Activated CD8-positive, alpha-beta memory T cell treated with anti-CD3 and anti-CD28 coated beads, Interleukin-2, amount 50 U/mL, for 24 hours (primary cell): ENCODE data around the gene NDUFAF4.
"Not testable (repeated sequence)": the region's sequence is repeated elsewhere in the genome, so short reads cannot be mapped to it uniquely, and the experiment has no call there.

Source experiments
- DNase-seq: peaks from one replicate; pipeline ENCODE4 v3.0.0-alpha.2; 2020; ENCODE audit errors: extremely low read depth

The NDUFAF4 gene

GRCh38 chr6:96899019-96899418 lies 1.3 kb upstream of the NDUFAF4 start:
- no peak for DNase-seq

DNA sequence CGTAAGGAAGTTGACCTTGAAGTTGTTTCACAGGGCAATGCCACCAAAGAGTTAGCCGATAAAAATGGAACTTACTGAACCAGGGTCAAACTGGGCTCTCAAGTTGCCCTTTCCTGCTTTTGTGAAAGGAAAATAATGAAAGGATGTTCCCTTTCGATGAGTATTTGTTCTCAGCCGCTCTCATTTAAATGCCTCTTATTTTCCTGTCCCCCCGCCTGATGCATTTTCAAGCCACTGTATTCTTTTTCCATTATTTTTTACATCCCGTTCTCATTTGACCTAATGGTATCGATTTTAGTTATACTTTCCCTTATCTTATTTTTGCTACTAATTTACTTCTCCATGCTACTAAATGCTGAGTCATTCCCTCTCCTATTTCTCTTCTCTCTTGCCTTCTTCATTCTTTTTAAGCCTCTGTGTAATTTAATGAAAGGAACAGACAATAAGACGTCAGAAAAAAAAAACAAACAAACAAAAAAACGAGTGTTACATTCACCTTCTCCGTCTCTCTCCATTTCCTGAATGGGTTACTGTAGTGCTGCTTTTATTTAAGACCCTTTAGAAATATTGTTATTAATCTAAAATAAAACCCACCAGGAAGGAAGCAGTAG lies 655 bp upstream of the NDUFAF4 start:
- no peak for DNase-seq

GRCh38 chr6:96889146-96889545 lies 8.5 kb downstream of the NDUFAF4 start:
- no peak for DNase-seq

GRCh38 chr6:96888745-96889144 lies 8.9 kb downstream of the NDUFAF4 start:
- DNase-seq: no peak

GRCh38 chr6:96886519-96886918 lies 11.2 kb downstream of the NDUFAF4 start:
- DNase-seq: no peak

- DNase-seq: not testable (repeated sequence)
Measured at GRCh38 chr6:96885187-96885631, 12.5 kb downstream of the NDUFAF4 start.

GRCh38 chr6:96878143-96878542 lies 19.5 kb downstream of the NDUFAF4 start:
- DNase-seq: no peak

GRCh38 chr6:96876886-96877545 lies 20.7 kb downstream of the NDUFAF4 start:
- DNase-seq: no peak

- DNase-seq: no peak
Measured at GRCh38 chr6:96872976-96873375, 24.7 kb downstream of the NDUFAF4 start.

- no peak for DNase-seq
Measured at GRCh38 chr6:96865055-96865405, 32.7 kb downstream of the NDUFAF4 start.

- no peak for DNase-seq
Measured at GRCh38 chr6:96864216-96865054, 33.3 kb downstream of the NDUFAF4 start.

DNA sequence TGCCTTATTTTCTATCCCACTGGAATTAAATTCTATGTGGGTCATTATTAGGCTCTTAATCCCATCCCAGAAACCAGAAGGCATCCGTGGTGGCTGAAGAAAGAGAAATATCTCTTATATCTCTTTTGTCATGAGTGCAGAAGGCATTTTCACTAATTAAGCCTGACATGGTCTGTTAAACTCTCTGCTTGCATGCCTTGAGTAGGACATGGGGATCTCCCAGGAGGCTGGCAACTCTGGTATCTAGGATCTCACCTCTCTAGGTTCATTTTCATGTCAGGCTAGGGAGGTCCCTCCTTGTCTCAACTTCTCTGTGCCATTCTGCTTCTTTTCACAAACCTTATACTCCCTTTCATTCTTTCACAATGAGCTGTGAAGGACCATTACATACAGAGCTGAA lies 35.1 kb downstream of the NDUFAF4 start:
- no peak for DNase-seq

- DNase-seq: no peak
Measured at GRCh38 chr6:96861588-96861987, 36.1 kb downstream of the NDUFAF4 start.

DNA sequence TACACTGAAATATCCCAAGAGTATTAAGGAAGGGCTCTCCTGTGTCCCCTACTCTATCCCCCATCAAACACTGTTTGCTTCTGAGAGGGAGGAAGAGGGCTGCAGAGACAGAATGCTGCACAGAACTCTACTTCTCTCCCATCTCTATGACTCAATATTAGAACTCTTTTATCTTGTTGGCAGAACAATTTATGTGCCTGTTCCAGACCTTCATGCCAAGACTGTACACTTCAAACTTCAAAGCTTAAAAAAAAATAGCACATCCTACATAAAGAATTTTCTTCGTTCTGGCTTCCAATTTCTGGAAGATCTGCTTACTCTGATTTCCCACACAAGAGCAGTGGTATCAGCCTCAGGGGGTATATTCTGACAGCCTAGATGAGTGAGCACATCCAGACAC lies 40.8 kb downstream of the NDUFAF4 start:
- no peak for DNase-seq

- no peak for DNase-seq
Measured at GRCh38 chr6:96853083-96853482, 44.6 kb downstream of the NDUFAF4 start.

DNA sequence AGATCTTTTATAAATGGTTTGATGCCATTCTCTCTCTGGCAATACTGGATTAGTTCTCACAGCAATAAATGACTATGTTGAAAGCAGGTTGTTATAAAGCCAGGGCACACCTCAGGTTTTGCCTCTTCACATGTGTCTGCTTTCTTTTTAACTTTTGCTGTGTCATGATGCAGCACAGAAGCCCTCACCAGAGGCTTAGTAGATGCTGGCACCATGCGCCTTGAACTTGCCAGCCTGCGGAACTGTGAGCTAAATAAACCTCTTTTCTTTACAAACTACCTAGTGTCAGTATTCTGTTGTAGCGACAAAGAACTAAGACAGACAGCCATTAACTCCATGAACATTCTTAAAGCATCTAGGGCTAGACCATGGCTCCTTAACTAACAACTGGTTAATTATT lies 45.1 kb downstream of the NDUFAF4 start:
- no peak for DNase-seq

GRCh38 chr6:96851858-96852257 lies 45.8 kb downstream of the NDUFAF4 start:
- no peak for DNase-seq

GRCh38 chr6:96849615-96850014 lies 48.1 kb downstream of the NDUFAF4 start:
- no peak for DNase-seq

- DNase-seq: no peak
Measured at GRCh38 chr6:96844530-96844929, 53.2 kb downstream of the NDUFAF4 start.

- no peak for DNase-seq
Measured at GRCh38 chr6:96841345-96841744, 56.3 kb downstream of the NDUFAF4 start.
